Measurements from ENCODE around the gene NACC2. TPM values are rescaled to one million over a fixed set of nuclear protein-coding genes. Genes with fewer than 3 reads are reported as not detected.

Gene NACC2
- total RNA-seq, 1 donor from 2014 or later, result 5.4 TPM

- Mint-ChIP-seq H3K9me3 (no peaks in the 10 kb centered on the region), H3K27me3 (ENCODE audit: low read depth) (peaks cover 2% of the 10 kb centered on the region), H3K36me3 (ENCODE audit: low read depth) (no peaks in the 10 kb centered on the region), H3K27ac (no peak overlapping the region), H3K4me1 (ENCODE audit: low read depth) (no peaks in the 10 kb centered on the region), H3K4me3 (ENCODE audit: low read depth) (no peak overlapping the region)
- intact Hi-C loops (cut with micrococcal nuclease), result no loop called here
- DNase-seq (ENCODE audit: low spot score), result no peak
These were observed 8.7 kb downstream of the NACC2 start for GRCh38 chr9:136086213-136086881.

- no peaks in the 10 kb centered on the region for H3K36me3 Mint-ChIP-seq (ENCODE audit: low read depth)
- H3K4me1 Mint-ChIP-seq (ENCODE audit: low read depth), result no peaks in the 10 kb centered on the region
- no peak overlapping the region for H3K4me3 Mint-ChIP-seq (ENCODE audit: low read depth)
- DNase-seq (ENCODE audit: low spot score), result no peak
- intact Hi-C loops (cut with micrococcal nuclease), result no loop called here
- H3K27ac Mint-ChIP-seq, result no peak overlapping the region
- H3K27me3 Mint-ChIP-seq (ENCODE audit: low read depth), result peaks cover 2% of the 10 kb centered on the region
- H3K9me3 Mint-ChIP-seq, result no peaks in the 10 kb centered on the region
These were observed 9.3 kb downstream of the NACC2 start for GRCh38 chr9:136085815-136086212.

GRCh38 chr9:136084063-136084944, 10.8 kb downstream of the NACC2 start:
- H3K27ac Mint-ChIP-seq, result no peak overlapping the region
- no peaks in the 10 kb centered on the region for H3K9me3 Mint-ChIP-seq
- no peak overlapping the region for H3K4me3 Mint-ChIP-seq (ENCODE audit: low read depth)
- DNase-seq (ENCODE audit: low spot score), result no peak
- H3K27me3 Mint-ChIP-seq (ENCODE audit: low read depth), result no peaks in the 10 kb centered on the region
- H3K36me3 Mint-ChIP-seq (ENCODE audit: low read depth), result no peaks in the 10 kb centered on the region
- no peaks in the 10 kb centered on the region for H3K4me1 Mint-ChIP-seq (ENCODE audit: low read depth)
- intact Hi-C loops (cut with micrococcal nuclease), result no loop called here

GRCh38 chr9:136083558-136084062, 11.5 kb downstream of the NACC2 start:
- Mint-ChIP-seq H3K36me3 (ENCODE audit: low read depth) (no peaks in the 10 kb centered on the region), H3K4me1 (ENCODE audit: low read depth) (no peaks in the 10 kb centered on the region), H3K27me3 (ENCODE audit: low read depth) (no peaks in the 10 kb centered on the region), H3K9me3 (no peaks in the 10 kb centered on the region), H3K4me3 (ENCODE audit: low read depth) (no peak overlapping the region), H3K27ac (no peak overlapping the region)
- DNase-seq (ENCODE audit: low spot score), result no peak
- intact Hi-C loops (cut with micrococcal nuclease), result no loop called here

GRCh38 chr9:136082496-136083361, 12.4 kb downstream of the NACC2 start:
- H3K27me3 Mint-ChIP-seq (ENCODE audit: low read depth), result no peaks in the 10 kb centered on the region
- no peak overlapping the region for H3K4me3 Mint-ChIP-seq (ENCODE audit: low read depth)
- intact Hi-C loops (cut with micrococcal nuclease), result no loop called here
- H3K27ac Mint-ChIP-seq, result no peak overlapping the region
- no peak for DNase-seq (ENCODE audit: low spot score)
- no peaks in the 10 kb centered on the region for H3K9me3 Mint-ChIP-seq
- no peaks in the 10 kb centered on the region for H3K36me3 Mint-ChIP-seq (ENCODE audit: low read depth)
- no peaks in the 10 kb centered on the region for H3K4me1 Mint-ChIP-seq (ENCODE audit: low read depth)

- no peak for DNase-seq (ENCODE audit: low spot score)
- Mint-ChIP-seq H3K4me1 (ENCODE audit: low read depth) (no peaks in the 10 kb centered on the region), H3K36me3 (ENCODE audit: low read depth) (no peaks in the 10 kb centered on the region), H3K4me3 (ENCODE audit: low read depth) (no peak overlapping the region), H3K9me3 (no peaks in the 10 kb centered on the region), H3K27me3 (ENCODE audit: low read depth) (no peaks in the 10 kb centered on the region), H3K27ac (no peak overlapping the region)
- intact Hi-C loops (cut with micrococcal nuclease), result no loop called here
These were observed 13.1 kb downstream of the NACC2 start for GRCh38 chr9:136081826-136082495.

GRCh38 chr9:136081113-136081825, 13.8 kb downstream of the NACC2 start:
- H3K4me3 Mint-ChIP-seq (ENCODE audit: low read depth), result no peak overlapping the region
- intact Hi-C loops (cut with micrococcal nuclease), result no loop called here
- no peaks in the 10 kb centered on the region for H3K9me3 Mint-ChIP-seq
- H3K27ac Mint-ChIP-seq, result no peak overlapping the region
- H3K36me3 Mint-ChIP-seq (ENCODE audit: low read depth), result no peaks in the 10 kb centered on the region
- DNase-seq (ENCODE audit: low spot score), result no peak
- peaks cover under 1% of the 10 kb centered on the region for H3K4me1 Mint-ChIP-seq (ENCODE audit: low read depth)
- H3K27me3 Mint-ChIP-seq (ENCODE audit: low read depth), result no peaks in the 10 kb centered on the region

- Mint-ChIP-seq H3K4me1 (ENCODE audit: low read depth) (peaks cover 2% of the 10 kb centered on the region), H3K27me3 (ENCODE audit: low read depth) (no peaks in the 10 kb centered on the region), H3K27ac (no peak overlapping the region), H3K36me3 (ENCODE audit: low read depth) (no peaks in the 10 kb centered on the region), H3K9me3 (no peaks in the 10 kb centered on the region), H3K4me3 (ENCODE audit: low read depth) (no peak overlapping the region)
- DNase-seq (ENCODE audit: low spot score), result no peak
- intact Hi-C loops (cut with micrococcal nuclease), result no loop called here
These were observed 14.4 kb downstream of the NACC2 start for GRCh38 chr9:136080716-136081112.

GRCh38 chr9:136079916-136080246, 15.2 kb downstream of the NACC2 start:
- Mint-ChIP-seq H3K9me3 (no peaks in the 10 kb centered on the region), H3K4me1 (ENCODE audit: low read depth) (peaks cover 2% of the 10 kb centered on the region), H3K27ac (no peak overlapping the region), H3K27me3 (ENCODE audit: low read depth) (no peaks in the 10 kb centered on the region), H3K36me3 (ENCODE audit: low read depth) (no peaks in the 10 kb centered on the region), H3K4me3 (ENCODE audit: low read depth) (no peak overlapping the region)
- intact Hi-C loops (cut with micrococcal nuclease), result no loop called here
- no peak for DNase-seq (ENCODE audit: low spot score)

- Mint-ChIP-seq H3K27ac (no peak overlapping the region), H3K4me1 (ENCODE audit: low read depth) (peaks cover 2% of the 10 kb centered on the region), H3K9me3 (no peaks in the 10 kb centered on the region), H3K27me3 (ENCODE audit: low read depth) (no peaks in the 10 kb centered on the region), H3K4me3 (ENCODE audit: low read depth) (no peak overlapping the region), H3K36me3 (ENCODE audit: low read depth) (no peaks in the 10 kb centered on the region)
- no peak for DNase-seq (ENCODE audit: low spot score)
- intact Hi-C loops (cut with micrococcal nuclease), result no loop called here
These were observed 15.7 kb downstream of the NACC2 start for GRCh38 chr9:136079211-136079915.

GRCh38 chr9:136078498-136079011, 16.5 kb downstream of the NACC2 start:
- no peak overlapping the region for H3K27ac Mint-ChIP-seq
- no peaks in the 10 kb centered on the region for H3K36me3 Mint-ChIP-seq (ENCODE audit: low read depth)
- H3K4me3 Mint-ChIP-seq (ENCODE audit: low read depth), result no peak overlapping the region
- peaks cover 2% of the 10 kb centered on the region for H3K4me1 Mint-ChIP-seq (ENCODE audit: low read depth)
- no peaks in the 10 kb centered on the region for H3K9me3 Mint-ChIP-seq
- H3K27me3 Mint-ChIP-seq (ENCODE audit: low read depth), result no peaks in the 10 kb centered on the region
- no peak for DNase-seq (ENCODE audit: low spot score)
- intact Hi-C loops (cut with micrococcal nuclease), result no loop called here
